Stomach (tissue), 4 donors: Measurements from ENCODE around the gene ARHGAP15.

Experiments
- POLR2A ChIP-seq, 4 donors: fragments of 450-650 bp; IDR thresholded peaks; one replicate each; pipeline ENCODE4 v1.6.1; 2016; ENCODE audit warnings: antibody characterized with exemption in 4 of 4, control low read depth in 2 of 4, mild to moderate bottlenecking in 1 of 4, moderate library complexity in 1 of 4
- TF ChIP-seq, protein P1 (sequence below), 7 experiments: fragments of 450-650 bp in 4 of 7; fragments of 200-600 bp in 3 of 7; sonication (generic) in 3 of 7; IDR thresholded peaks; one replicate each; pipeline ENCODE4 v1.5.1; 2016 to 2019; ENCODE audit warnings: antibody characterized with exemption in 7 of 7, control low read depth in 2 of 7, mild to moderate bottlenecking in 1 of 7

GRCh38 chr2:143572421-143572820 is 443.2 kb downstream of the ARHGAP15 start:
- no peak for TF ChIP-seq POLR2A (IDR thresholded peaks at IDR 0.05)
- TF ChIP-seq, protein P1, sequence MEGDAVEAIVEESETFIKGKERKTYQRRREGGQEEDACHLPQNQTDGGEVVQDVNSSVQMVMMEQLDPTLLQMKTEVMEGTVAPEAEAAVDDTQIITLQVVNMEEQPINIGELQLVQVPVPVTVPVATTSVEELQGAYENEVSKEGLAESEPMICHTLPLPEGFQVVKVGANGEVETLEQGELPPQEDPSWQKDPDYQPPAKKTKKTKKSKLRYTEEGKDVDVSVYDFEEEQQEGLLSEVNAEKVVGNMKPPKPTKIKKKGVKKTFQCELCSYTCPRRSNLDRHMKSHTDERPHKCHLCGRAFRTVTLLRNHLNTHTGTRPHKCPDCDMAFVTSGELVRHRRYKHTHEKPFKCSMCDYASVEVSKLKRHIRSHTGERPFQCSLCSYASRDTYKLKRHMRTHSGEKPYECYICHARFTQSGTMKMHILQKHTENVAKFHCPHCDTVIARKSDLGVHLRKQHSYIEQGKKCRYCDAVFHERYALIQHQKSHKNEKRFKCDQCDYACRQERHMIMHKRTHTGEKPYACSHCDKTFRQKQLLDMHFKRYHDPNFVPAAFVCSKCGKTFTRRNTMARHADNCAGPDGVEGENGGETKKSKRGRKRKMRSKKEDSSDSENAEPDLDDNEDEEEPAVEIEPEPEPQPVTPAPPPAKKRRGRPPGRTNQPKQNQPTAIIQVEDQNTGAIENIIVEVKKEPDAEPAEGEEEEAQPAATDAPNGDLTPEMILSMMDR (IDR thresholded peaks at IDR 0.05) = no peak
